ENCODE data around the gene GDF7.

The GDF7 gene

GRCh38 chr2:20661421-20662307, 5.3 kb upstream of the GDF7 start:
- DNase-seq (ENCODE audit: low spot score), result no peak
- Histone ChIP-seq H3K4me3 (no peak overlapping the region), H3K27ac (no peak overlapping the region)
- TF ChIP-seq CTCF (IDR thresholded peaks at IDR 0.05), result peak; percentile 95

- TF ChIP-seq CTCF (IDR thresholded peaks at IDR 0.05), result no peak
- no peak overlapping the region for H3K27ac ChIP-seq
- H3K4me3 ChIP-seq, result no peak overlapping the region
- peak; percentile 63 for DNase-seq (ENCODE audit: low spot score)
Observed at GRCh38 chr2:20662308-20662937, 4.5 kb upstream of the GDF7 start.

GRCh38 chr2:20663196-20664070, 3.5 kb upstream of the GDF7 start:
- peak; percentile 66 for DNase-seq (ENCODE audit: low spot score)
- Histone ChIP-seq H3K4me3 (no peak overlapping the region), H3K27ac (no peak overlapping the region)
- TF ChIP-seq CTCF (IDR thresholded peaks at IDR 0.05), result no peak

- Histone ChIP-seq H3K4me3 (no peak overlapping the region), H3K27ac (no peak overlapping the region)
- TF ChIP-seq CTCF (IDR thresholded peaks at IDR 0.05), result no peak
- DNase-seq (ENCODE audit: low spot score), result no peak
Observed at GRCh38 chr2:20664071-20664390, 2.9 kb upstream of the GDF7 start.

- DNase-seq (ENCODE audit: low spot score), result peak; percentile 50
- Histone ChIP-seq H3K27ac (no peak overlapping the region), H3K4me3 (peak overlapping the region; percentile 83)
- TF ChIP-seq CTCF (IDR thresholded peaks at IDR 0.05), result no peak
Observed at GRCh38 chr2:20664431-20665242, 2.3 kb upstream of the GDF7 start.

GRCh38 chr2:20665243-20666004, 1.5 kb upstream of the GDF7 start:
- Histone ChIP-seq H3K4me3 (peak overlapping the region; percentile 83), H3K27ac (peak overlapping the region; percentile 75 to 92)
- DNase-seq (ENCODE audit: low spot score), result peak; percentile 71
- TF ChIP-seq CTCF (IDR thresholded peaks at IDR 0.05), result no peak

All from coronary artery (tissue), 2 donors.